ENCODE measurements around the gene UAP1L1. TPM values are rescaled to one million over a fixed set of nuclear protein-coding genes. Genes with fewer than 3 reads are reported as not detected.
A peak's percentile ranks its signal among the peaks of the same experiment; 100 is the strongest.

UAP1L1 gene
- total RNA-seq, 1 donor from 2014 or later: 13.3 TPM

GRCh38 chr9:137034709-137035506 is 42.4 kb upstream of the UAP1L1 start:
- H3K4me3 ChIP-seq: no peak overlapping the region

GRCh38 chr9:137035507-137035834 is 41.8 kb upstream of the UAP1L1 start:
- Histone ChIP-seq H3K36me3 (peaks cover 0 to 7% of the 10 kb centered on the region in 2 donors), H3K4me1 (peaks cover 15% of the 10 kb centered on the region), H3K9me3 (no peaks in the 10 kb centered on the region), H3K27me3 (no peaks in the 10 kb centered on the region), H3K27ac (no peak overlapping the region), H3K4me3 (no peak overlapping the region)
- TF ChIP-seq POLR2AphosphoS5 (IDR thresholded peaks at IDR 0.05; ENCODE audit: insufficient read depth in 1 of 2, low read depth in 1 of 2): no peak
- TF ChIP-seq POLR2A (IDR thresholded peaks at IDR 0.05): no peak
- no peak for TF ChIP-seq CTCF (IDR thresholded peaks at IDR 0.05)
- intact Hi-C loops (cut with DNase I): no loop called here
- no peak for DNase-seq (ENCODE audit: extremely low spot score in 2 of 2)

More at GRCh38 chr9:137034709-137035506, 42.4 kb upstream of the UAP1L1 start:
- Histone ChIP-seq H3K4me1 (peaks cover 15% of the 10 kb centered on the region), H3K27me3 (no peaks in the 10 kb centered on the region), H3K9me3 (no peaks in the 10 kb centered on the region), H3K36me3 (peaks cover 0 to 7% of the 10 kb centered on the region in 2 donors), H3K27ac (no peak overlapping the region)
- intact Hi-C loops (cut with DNase I): no loop called here
- TF ChIP-seq CTCF (IDR thresholded peaks at IDR 0.05) (peak; percentile 75 to 86 (median 76)), POLR2AphosphoS5 (IDR thresholded peaks at IDR 0.05; ENCODE audit: insufficient read depth in 1 of 2, low read depth in 1 of 2) (no peak), POLR2A (IDR thresholded peaks at IDR 0.05) (no peak)
- no peak for DNase-seq (ENCODE audit: extremely low spot score in 2 of 2)

- Histone ChIP-seq H3K4me1 (peaks cover 15% of the 10 kb centered on the region), H3K36me3 (peaks cover 0 to 7% of the 10 kb centered on the region in 2 donors), H3K27me3 (no peaks in the 10 kb centered on the region), H3K9me3 (no peaks in the 10 kb centered on the region), H3K27ac (no peak overlapping the region), H3K4me3 (no peak overlapping the region)
- intact Hi-C loops (cut with DNase I): no loop called here
- DNase-seq (ENCODE audit: extremely low spot score in 2 of 2): no peak
- TF ChIP-seq CTCF (IDR thresholded peaks at IDR 0.05) (no peak), POLR2AphosphoS5 (IDR thresholded peaks at IDR 0.05; ENCODE audit: insufficient read depth in 1 of 2, low read depth in 1 of 2) (no peak), POLR2A (IDR thresholded peaks at IDR 0.05) (no peak)
Measured at GRCh38 chr9:137035937-137036336, 41.4 kb upstream of the UAP1L1 start.

- TF ChIP-seq POLR2AphosphoS5 (IDR thresholded peaks at IDR 0.05; ENCODE audit: insufficient read depth in 1 of 2, low read depth in 1 of 2): no peak
- no peak for TF ChIP-seq CTCF (IDR thresholded peaks at IDR 0.05)
- no peak for TF ChIP-seq POLR2A (IDR thresholded peaks at IDR 0.05)
- H3K27ac ChIP-seq: no peak overlapping the region
- intact Hi-C loops (cut with DNase I): no loop called here
Measured at GRCh38 chr9:137037035-137037434, 40.3 kb upstream of the UAP1L1 start.

GRCh38 chr9:137037483-137037882 is 39.8 kb upstream of the UAP1L1 start:
- no peaks in the 10 kb centered on the region for H3K9me3 ChIP-seq
- intact Hi-C loops (cut with DNase I): no loop called here
- TF ChIP-seq POLR2AphosphoS5 (IDR thresholded peaks at IDR 0.05; ENCODE audit: insufficient read depth in 1 of 2, low read depth in 1 of 2) (no peak), CTCF (IDR thresholded peaks at IDR 0.05) (no peak), POLR2A (IDR thresholded peaks at IDR 0.05) (no peak)
- H3K36me3 ChIP-seq: peaks cover 0 to 7% of the 10 kb centered on the region in 2 donors
- peaks cover 15% of the 10 kb centered on the region for H3K4me1 ChIP-seq
- H3K27ac ChIP-seq: no peak overlapping the region
- no peak for DNase-seq (ENCODE audit: extremely low spot score in 2 of 2)
- H3K4me3 ChIP-seq: no peak overlapping the region
- no peaks in the 10 kb centered on the region for H3K27me3 ChIP-seq

More at GRCh38 chr9:137037035-137037434, 40.3 kb upstream of the UAP1L1 start:
- H3K9me3 ChIP-seq: no peaks in the 10 kb centered on the region
- no peaks in the 10 kb centered on the region for H3K27me3 ChIP-seq
- H3K4me3 ChIP-seq: no peak overlapping the region
- no peak for DNase-seq (ENCODE audit: extremely low spot score in 2 of 2)
- H3K36me3 ChIP-seq: peaks cover 0 to 7% of the 10 kb centered on the region in 2 donors
- peaks cover 15% of the 10 kb centered on the region for H3K4me1 ChIP-seq

All from vagina (tissue), 2 donors.